Measurements from ENCODE around the gene TUBB2A. TPM values are rescaled to one million over a fixed set of nuclear protein-coding genes. Genes with fewer than 3 reads are reported as not detected.
"Not testable (repeated sequence)": the region's sequence is repeated elsewhere in the genome, so short reads cannot be mapped to it uniquely, and the experiment has no call there.

TUBB2A gene
- total and polyA plus RNA-seq, 8 donors, result 14.8 to 42.5 (median 24.9) TPM

DNA sequence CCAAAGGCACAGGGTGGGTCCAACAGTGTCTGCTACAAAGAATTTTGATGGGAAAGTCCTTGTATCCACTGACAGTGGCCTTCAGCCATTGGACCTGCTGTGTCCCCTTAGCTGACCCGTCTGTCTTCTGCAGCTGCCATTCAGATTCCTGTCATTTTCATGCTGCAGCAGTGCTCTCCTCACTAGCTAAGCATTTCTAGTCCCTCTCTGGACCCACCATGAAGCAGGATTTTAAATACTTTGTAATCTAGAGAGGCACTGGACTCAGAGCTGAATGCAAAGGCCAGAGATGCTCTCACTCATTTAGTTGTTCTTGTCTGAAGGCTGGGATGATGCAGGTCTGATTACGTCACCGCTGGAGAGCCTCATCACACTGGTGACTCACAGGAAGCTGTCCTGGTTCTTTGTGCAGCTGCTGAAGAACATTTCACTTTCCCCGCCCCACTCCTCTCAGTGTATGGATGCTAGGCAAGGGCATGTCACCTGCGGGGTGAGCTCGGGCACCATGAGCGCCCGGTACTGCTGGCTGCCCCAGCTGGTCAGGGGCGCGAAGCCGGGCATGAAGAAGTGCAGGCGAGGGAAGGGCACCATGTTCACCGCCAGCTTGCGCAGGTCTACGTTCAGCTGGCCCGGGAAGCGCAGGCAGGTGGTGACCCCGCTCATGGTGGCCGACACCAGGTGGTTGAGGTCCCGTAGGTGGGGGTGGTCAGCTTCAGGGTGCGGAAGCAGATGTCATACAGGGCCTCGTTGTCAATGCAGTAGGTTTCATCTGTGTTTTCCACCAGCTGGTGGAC, 19.4 kb upstream of the TUBB2A start:
- Histone ChIP-seq H3K4me3 (no peak overlapping the region), H3K4me1 (no peaks in the 10 kb centered on the region), H3K27ac (no peak overlapping the region), H3K27me3 (peaks cover 0 to 13% of the 10 kb centered on the region in 2 donors), H3K9me3 (no peaks in the 10 kb centered on the region), H3K36me3 (no peaks in the 10 kb centered on the region)
- intact Hi-C loops (cut with DNase I), result no loop called here
- TF ChIP-seq CTCF (IDR thresholded peaks at IDR 0.05), result no peak
- ATAC-seq (peak; percentile 37), DNase-seq (peak in 2 of 4 donors; percentile 18 to 51)

DNA sequence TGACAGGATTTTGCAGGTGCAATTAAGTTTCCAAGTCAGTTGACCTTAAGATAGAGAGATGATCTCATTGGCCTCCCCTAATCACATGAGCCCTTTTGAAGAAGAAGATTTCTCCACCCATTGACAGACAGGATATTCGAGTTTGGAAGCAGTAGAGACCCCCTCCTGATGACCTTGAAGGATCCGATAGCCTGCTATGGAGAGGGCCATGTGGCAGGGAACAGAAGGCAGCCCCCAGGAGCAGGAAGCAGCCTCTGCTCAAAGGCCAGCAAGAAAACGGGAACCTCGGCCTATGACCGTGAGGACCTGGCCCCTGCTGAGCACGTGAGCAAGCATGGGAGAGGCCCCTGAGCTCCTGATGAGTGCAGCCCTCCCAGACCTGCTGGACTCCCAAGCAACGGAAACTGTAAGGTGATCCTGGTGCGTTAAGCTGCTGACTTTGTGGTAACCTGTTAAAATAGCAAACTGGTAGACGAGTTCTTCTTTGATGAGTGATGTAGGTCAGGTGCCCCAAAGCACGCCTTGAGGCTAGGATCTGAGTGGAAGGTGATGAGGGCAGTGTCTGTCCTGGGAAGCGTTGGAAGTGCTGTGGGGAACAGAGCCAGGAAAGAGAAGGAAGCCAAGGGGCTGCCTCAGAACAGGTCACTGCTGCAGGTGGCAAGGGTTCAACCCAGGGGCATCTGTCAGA, 18.5 kb upstream of the TUBB2A start:
- H3K4me1 ChIP-seq, result no peaks in the 10 kb centered on the region
- H3K9me3 ChIP-seq, result no peaks in the 10 kb centered on the region
- no peaks in the 10 kb centered on the region for H3K36me3 ChIP-seq
- H3K27ac ChIP-seq, result no peak overlapping the region
- ATAC-seq, result no peak
- peaks cover 0 to 13% of the 10 kb centered on the region in 2 donors for H3K27me3 ChIP-seq
- H3K4me3 ChIP-seq, result no peak overlapping the region
- no peak for DNase-seq
- intact Hi-C loops (cut with DNase I), result no loop called here
- TF ChIP-seq CTCF (IDR thresholded peaks at IDR 0.05), result no peak

DNA sequence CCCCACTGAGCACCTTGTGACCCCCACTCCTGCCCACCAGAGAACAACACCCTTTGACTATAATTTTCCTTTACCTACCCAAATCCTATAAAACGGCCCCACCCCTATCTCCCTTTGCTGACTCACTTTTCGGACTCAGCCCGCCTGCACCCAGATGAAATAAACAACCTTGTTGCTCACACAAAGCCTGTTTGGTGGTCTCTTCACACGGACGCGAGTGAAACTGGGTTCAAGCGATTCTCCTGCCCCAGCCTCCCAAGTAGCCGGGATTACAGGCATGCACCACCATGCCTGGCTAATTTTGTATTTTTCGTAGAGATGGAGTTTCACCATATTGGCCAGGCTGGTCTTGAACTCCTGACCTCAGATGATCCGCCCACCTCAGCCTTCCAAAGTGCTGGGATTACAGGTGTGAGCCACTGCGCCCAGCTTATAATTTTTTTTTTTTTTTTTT, 16.3 kb upstream of the TUBB2A start:
- ATAC-seq; H3K27ac ChIP-seq; H3K27me3 ChIP-seq; H3K9me3 ChIP-seq; H3K4me1 ChIP-seq; DNase-seq; intact Hi-C loops (cut with DNase I); H3K4me3 ChIP-seq; H3K36me3 ChIP-seq: not testable (repeated sequence)

- H3K27me3 ChIP-seq; H3K36me3 ChIP-seq; intact Hi-C loops (cut with DNase I); DNase-seq; ATAC-seq; H3K4me3 ChIP-seq; H3K4me1 ChIP-seq; H3K27ac ChIP-seq; H3K9me3 ChIP-seq: not testable (repeated sequence)
Observed at GRCh38 chr6:3172789-3173188, 15.4 kb upstream of the TUBB2A start.

GRCh38 chr6:3171313-3172175, 14.2 kb upstream of the TUBB2A start:
- H3K4me1 ChIP-seq; ATAC-seq; H3K9me3 ChIP-seq; intact Hi-C loops (cut with DNase I); H3K27me3 ChIP-seq; H3K27ac ChIP-seq; H3K4me3 ChIP-seq; DNase-seq; H3K36me3 ChIP-seq: not testable (repeated sequence)

DNA sequence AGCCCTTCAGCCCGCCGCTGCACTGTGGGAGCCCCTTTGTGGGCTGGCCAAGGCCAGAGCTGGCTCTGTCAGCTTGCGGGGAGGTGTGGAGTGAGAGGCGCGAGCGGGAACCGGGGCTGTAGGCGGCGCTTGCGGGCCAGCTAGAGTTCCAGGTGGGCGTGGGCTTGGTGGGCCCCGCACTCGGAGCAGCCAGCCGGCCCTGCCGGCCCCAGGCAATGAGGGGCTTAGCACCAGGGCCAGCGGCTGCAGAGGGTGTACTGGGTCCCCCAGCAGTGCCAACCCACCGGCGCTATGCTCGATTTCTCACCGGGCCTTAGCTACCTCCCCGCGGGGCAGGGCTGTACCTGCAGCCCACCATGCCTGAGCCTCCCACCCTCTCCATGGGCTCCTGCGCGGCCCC, 13.3 kb upstream of the TUBB2A start:
- H3K4me1 ChIP-seq; H3K36me3 ChIP-seq; H3K27me3 ChIP-seq; H3K27ac ChIP-seq; intact Hi-C loops (cut with DNase I); H3K9me3 ChIP-seq; H3K4me3 ChIP-seq; ATAC-seq: not testable (repeated sequence)
- DNase-seq, result peak in 1 of 4 donors; percentile 73

GRCh38 chr6:3168046-3168445, 10.7 kb upstream of the TUBB2A start:
- intact Hi-C loops (cut with DNase I); H3K4me3 ChIP-seq; DNase-seq; H3K4me1 ChIP-seq; H3K27me3 ChIP-seq; H3K36me3 ChIP-seq; ATAC-seq; H3K27ac ChIP-seq; H3K9me3 ChIP-seq: not testable (repeated sequence)

GRCh38 chr6:3166535-3167225, 9.3 kb upstream of the TUBB2A start:
- H3K4me1 ChIP-seq, result peaks cover 0 to 12% of the 10 kb centered on the region in 2 donors
- intact Hi-C loops (cut with DNase I); H3K4me3 ChIP-seq; H3K36me3 ChIP-seq; ATAC-seq; DNase-seq; H3K27ac ChIP-seq; H3K9me3 ChIP-seq: not testable (repeated sequence)
- H3K27me3 ChIP-seq, result peaks cover 0 to 11% of the 10 kb centered on the region in 2 donors
